ENCODE measurements around the gene TRMT61A. TPM values are rescaled to one million over a fixed set of nuclear protein-coding genes. Genes with fewer than 3 reads are reported as not detected.

Gene TRMT61A
- polyA plus RNA-seq, 1 experiment = 11.7 TPM

GRCh38 chr14:103532216-103533136, 3.5 kb downstream of the TRMT61A start:
- ChIA-PET CTCF (interaction anchor here (0.6 to 3.6 kb wide), 3 partner anchors 14 to 276 kb away, joined by 3 to 17 read pairs (median 8); no protein-coding TSS in a partner anchor), POLR2A (no interaction called here)
- Histone ChIP-seq H3K36me3 (ENCODE audit: control insufficient read depth, insufficient read depth, low read length) (peaks cover 5% of the 10 kb centered on the region), H3K4me3 (ENCODE audit: low read depth, low read length) (no peak overlapping the region), H3K27me3 (ENCODE audit: control insufficient read depth, insufficient read depth, low read length) (no peaks in the 10 kb centered on the region)
- TF ChIP-seq CTCF (IDR thresholded peaks at IDR 0.05; ENCODE audit: insufficient read depth, low read depth, low read length) = no peak
- no peak for DNase-seq (ENCODE audit: low read depth)

- no peak for DNase-seq (ENCODE audit: low read depth)
- peaks cover 5% of the 10 kb centered on the region for H3K36me3 ChIP-seq (ENCODE audit: control insufficient read depth, insufficient read depth, low read length)
- CTCF ChIA-PET = interaction anchor here (0.6 to 3.6 kb wide), 3 partner anchors 15 to 275 kb away, joined by 3 to 17 read pairs (median 3); no protein-coding TSS in a partner anchor
- POLR2A ChIA-PET = no interaction called here
- TF ChIP-seq CTCF (IDR thresholded peaks at IDR 0.05; ENCODE audit: insufficient read depth, low read depth, low read length) = no peak
- no peaks in the 10 kb centered on the region for H3K27me3 ChIP-seq (ENCODE audit: control insufficient read depth, insufficient read depth, low read length)
- H3K4me3 ChIP-seq (ENCODE audit: low read depth, low read length) = no peak overlapping the region
These were observed 4.4 kb downstream of the TRMT61A start for GRCh38 chr14:103533137-103533998.

- Histone ChIP-seq H3K4me3 (ENCODE audit: low read depth, low read length) (no peak overlapping the region), H3K27me3 (ENCODE audit: control insufficient read depth, insufficient read depth, low read length) (no peaks in the 10 kb centered on the region), H3K36me3 (ENCODE audit: control insufficient read depth, insufficient read depth, low read length) (peaks cover 5% of the 10 kb centered on the region)
- ChIA-PET CTCF (interaction anchor here (0.6 to 3.6 kb wide), 2 partner anchors 16 to 24 kb away, joined by 3 to 17 read pairs; no protein-coding TSS in a partner anchor), POLR2A (no interaction called here)
- no peak for DNase-seq (ENCODE audit: low read depth)
- TF ChIP-seq CTCF (IDR thresholded peaks at IDR 0.05; ENCODE audit: insufficient read depth, low read depth, low read length) = no peak
These were observed 5.1 kb downstream of the TRMT61A start for GRCh38 chr14:103533999-103534575.

- ChIA-PET POLR2A (no interaction called here), CTCF (interaction anchor here (3.6 kb wide), 1 partner anchor 16 kb away, joined by 17 read pairs; no protein-coding TSS in a partner anchor)
- no peak for DNase-seq (ENCODE audit: low read depth)
- Histone ChIP-seq H3K36me3 (ENCODE audit: control insufficient read depth, insufficient read depth, low read length) (peaks cover 5% of the 10 kb centered on the region), H3K27me3 (ENCODE audit: control insufficient read depth, insufficient read depth, low read length) (no peaks in the 10 kb centered on the region), H3K4me3 (ENCODE audit: low read depth, low read length) (no peak overlapping the region)
- no peak for TF ChIP-seq CTCF (IDR thresholded peaks at IDR 0.05; ENCODE audit: insufficient read depth, low read depth, low read length)
These were observed 5.6 kb downstream of the TRMT61A start for GRCh38 chr14:103534576-103535061.

Measured in BJ (cell line).